Upper lobe of left lung (tissue), 4 donors: ENCODE results near the gene ZNF787.

Source experiments
- POLR2A ChIP-seq, 4 donors: fragments of 450-650 bp; IDR thresholded peaks; one replicate each; pipeline ENCODE4 v1.5.1; 2016 to 2017; ENCODE audit warnings: antibody characterized with exemption in 4 of 4, mild to moderate bottlenecking in 2 of 4
- TF ChIP-seq, protein P1 (sequence below), 6 experiments: fragments of 450-650 bp in 4 of 6; fragments of 200-600 bp in 2 of 6; sonication (generic) in 2 of 6; IDR thresholded peaks; one replicate each; pipeline ENCODE4 v1.5.1; 2016 to 2019; ENCODE audit warnings: antibody characterized with exemption in 6 of 6

DNA sequence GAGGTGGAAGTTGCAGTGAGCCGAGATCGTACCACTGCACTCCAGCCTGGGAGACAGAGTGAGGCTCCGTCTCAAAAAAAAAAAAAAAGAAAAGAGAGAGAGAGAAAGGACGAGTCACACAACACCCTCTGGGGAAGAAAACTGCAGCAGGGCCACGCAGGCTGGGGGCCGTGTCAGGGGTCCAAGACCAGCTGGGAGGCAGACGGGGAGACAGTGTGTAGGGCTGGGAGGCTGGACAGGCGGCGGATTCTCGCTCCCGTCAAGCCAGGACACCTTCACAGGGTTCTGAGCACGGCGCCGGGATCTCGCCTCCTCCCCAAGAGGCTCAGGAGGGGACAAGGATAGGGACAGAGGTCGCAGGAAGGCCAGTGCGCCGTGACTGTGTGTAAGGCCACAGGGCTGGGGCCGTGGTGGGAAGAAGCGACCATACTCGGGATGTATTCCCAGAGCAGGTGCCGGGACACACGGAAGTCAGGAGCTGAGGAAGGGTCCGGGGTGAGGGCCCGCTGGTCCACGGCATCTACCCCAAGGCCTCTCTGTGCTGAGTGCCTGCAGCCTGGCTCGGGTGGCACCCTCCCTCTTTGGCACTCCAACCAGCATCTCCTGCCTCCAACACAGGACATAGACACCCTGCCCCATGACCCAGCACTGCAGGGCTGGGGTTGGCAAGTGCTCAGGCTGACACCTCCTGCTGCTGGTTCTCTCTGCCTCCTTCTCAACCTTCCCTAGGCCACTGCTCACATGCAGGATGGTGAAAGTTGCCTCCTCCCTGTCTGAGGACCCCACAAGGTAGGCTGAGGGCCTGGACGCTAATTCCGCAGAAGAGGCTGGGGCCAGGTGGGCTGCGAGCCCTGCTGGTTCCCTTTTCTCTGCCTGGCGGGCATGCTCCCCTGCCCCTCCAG, 21.2 kb downstream of the ZNF787 start:
- TF ChIP-seq, protein P1, sequence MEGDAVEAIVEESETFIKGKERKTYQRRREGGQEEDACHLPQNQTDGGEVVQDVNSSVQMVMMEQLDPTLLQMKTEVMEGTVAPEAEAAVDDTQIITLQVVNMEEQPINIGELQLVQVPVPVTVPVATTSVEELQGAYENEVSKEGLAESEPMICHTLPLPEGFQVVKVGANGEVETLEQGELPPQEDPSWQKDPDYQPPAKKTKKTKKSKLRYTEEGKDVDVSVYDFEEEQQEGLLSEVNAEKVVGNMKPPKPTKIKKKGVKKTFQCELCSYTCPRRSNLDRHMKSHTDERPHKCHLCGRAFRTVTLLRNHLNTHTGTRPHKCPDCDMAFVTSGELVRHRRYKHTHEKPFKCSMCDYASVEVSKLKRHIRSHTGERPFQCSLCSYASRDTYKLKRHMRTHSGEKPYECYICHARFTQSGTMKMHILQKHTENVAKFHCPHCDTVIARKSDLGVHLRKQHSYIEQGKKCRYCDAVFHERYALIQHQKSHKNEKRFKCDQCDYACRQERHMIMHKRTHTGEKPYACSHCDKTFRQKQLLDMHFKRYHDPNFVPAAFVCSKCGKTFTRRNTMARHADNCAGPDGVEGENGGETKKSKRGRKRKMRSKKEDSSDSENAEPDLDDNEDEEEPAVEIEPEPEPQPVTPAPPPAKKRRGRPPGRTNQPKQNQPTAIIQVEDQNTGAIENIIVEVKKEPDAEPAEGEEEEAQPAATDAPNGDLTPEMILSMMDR (IDR thresholded peaks at IDR 0.05): no peak
- no peak for TF ChIP-seq POLR2A (IDR thresholded peaks at IDR 0.05)
